ENCODE data around the gene ANKS4B.

ANKS4B gene

DNA sequence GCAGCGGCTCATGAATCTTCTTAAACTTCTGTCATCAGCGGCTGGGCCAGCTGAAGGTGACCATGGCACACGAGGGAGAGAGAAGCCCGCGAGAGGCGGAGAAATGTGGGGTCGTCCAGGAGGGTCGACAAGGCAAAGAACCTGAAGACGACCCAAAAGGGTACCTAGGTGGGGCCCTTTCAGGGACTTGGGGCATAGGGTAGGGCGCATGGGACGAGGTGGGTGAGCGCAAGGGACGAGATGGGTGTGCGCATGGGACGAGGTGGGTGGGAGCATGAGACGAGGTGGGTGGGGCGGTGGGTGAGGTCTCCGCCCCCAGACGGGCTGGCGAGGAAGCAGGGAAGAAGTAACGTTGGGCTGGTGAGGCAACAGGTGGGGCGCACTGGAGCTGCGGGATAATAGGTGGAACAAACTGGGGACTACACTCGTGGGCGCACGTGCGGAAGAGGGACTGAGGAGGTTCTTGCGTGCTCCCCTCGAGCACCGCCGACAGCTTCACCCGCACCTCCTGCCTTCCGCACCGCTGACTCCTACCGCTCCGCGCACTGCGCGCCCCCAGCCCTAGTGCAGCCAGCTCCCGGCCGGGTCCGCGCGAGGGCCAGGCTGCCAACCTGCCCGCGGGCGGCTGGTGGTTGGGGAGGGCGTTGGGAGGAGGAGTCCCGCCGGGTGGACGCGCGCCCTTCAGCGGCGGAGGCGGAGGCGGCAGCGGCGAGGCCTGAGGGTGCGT is 67.8 kb downstream of the ANKS4B start:
- no peak for TF ChIP-seq TCF4 (CRISPR knock-in tag; IDR thresholded peaks at IDR 0.05; ENCODE audit: borderline replicate concordance)
- TF ChIP-seq, protein P1, sequence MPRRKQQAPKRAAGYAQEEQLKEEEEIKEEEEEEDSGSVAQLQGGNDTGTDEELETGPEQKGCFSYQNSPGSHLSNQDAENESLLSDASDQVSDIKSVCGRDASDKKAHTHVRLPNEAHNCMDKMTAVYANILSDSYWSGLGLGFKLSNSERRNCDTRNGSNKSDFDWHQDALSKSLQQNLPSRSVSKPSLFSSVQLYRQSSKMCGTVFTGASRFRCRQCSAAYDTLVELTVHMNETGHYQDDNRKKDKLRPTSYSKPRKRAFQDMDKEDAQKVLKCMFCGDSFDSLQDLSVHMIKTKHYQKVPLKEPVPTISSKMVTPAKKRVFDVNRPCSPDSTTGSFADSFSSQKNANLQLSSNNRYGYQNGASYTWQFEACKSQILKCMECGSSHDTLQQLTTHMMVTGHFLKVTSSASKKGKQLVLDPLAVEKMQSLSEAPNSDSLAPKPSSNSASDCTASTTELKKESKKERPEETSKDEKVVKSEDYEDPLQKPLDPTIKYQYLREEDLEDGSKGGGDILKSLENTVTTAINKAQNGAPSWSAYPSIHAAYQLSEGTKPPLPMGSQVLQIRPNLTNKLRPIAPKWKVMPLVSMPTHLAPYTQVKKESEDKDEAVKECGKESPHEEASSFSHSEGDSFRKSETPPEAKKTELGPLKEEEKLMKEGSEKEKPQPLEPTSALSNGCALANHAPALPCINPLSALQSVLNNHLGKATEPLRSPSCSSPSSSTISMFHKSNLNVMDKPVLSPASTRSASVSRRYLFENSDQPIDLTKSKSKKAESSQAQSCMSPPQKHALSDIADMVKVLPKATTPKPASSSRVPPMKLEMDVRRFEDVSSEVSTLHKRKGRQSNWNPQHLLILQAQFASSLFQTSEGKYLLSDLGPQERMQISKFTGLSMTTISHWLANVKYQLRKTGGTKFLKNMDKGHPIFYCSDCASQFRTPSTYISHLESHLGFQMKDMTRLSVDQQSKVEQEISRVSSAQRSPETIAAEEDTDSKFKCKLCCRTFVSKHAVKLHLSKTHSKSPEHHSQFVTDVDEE (CRISPR knock-in tag; IDR thresholded peaks at IDR 0.05) = peak; percentile 18; the same call in 1 of the 2 replicates
- peak; percentile 86 for ATAC-seq

DNA sequence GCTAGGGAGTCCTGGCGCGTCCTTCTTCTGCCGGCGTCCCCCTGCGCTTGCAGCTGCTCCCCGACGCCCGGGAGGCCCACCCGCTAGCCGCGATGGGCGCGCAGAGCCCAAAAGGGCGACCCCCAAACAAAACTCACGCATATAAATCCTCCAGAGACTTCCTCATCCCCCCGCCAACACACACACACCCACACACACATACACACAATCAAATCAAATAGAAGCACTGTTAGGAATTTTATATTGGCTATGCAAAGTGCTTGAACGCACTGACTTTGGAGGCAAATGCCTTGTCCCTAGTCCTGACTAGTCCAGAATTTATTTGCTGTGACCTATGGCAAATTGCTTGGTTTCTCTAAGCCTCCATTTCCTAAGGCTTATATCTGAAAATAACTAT is 68.4 kb downstream of the ANKS4B start:
- ATAC-seq = peak; percentile 1; the same call in 2 of the 3 replicates
- no peak for TF ChIP-seq ARNTL (CRISPR knock-in tag; IDR thresholded peaks at IDR 0.05; ENCODE audit: borderline replicate concordance, low read depth)
- no peak for TF ChIP-seq ZNF8 (CRISPR knock-in tag; IDR thresholded peaks at IDR 0.05)
- no peak for TF ChIP-seq ZC3H10 (CRISPR knock-in tag; IDR thresholded peaks at IDR 0.05)
- TF ChIP-seq, protein P2, sequence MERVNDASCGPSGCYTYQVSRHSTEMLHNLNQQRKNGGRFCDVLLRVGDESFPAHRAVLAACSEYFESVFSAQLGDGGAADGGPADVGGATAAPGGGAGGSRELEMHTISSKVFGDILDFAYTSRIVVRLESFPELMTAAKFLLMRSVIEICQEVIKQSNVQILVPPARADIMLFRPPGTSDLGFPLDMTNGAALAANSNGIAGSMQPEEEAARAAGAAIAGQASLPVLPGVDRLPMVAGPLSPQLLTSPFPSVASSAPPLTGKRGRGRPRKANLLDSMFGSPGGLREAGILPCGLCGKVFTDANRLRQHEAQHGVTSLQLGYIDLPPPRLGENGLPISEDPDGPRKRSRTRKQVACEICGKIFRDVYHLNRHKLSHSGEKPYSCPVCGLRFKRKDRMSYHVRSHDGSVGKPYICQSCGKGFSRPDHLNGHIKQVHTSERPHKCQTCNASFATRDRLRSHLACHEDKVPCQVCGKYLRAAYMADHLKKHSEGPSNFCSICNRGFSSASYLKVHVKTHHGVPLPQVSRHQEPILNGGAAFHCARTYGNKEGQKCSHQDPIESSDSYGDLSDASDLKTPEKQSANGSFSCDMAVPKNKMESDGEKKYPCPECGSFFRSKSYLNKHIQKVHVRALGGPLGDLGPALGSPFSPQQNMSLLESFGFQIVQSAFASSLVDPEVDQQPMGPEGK (CRISPR knock-in tag; IDR thresholded peaks at IDR 0.05; ENCODE audit: borderline replicate concordance) = no peak
- TF ChIP-seq ZFP3 (CRISPR knock-in tag; IDR thresholded peaks at IDR 0.05) = no peak
- TF ChIP-seq BACH2 (CRISPR knock-in tag; IDR thresholded peaks at IDR 0.05; ENCODE audit: borderline replicate concordance) = no peak

DNA sequence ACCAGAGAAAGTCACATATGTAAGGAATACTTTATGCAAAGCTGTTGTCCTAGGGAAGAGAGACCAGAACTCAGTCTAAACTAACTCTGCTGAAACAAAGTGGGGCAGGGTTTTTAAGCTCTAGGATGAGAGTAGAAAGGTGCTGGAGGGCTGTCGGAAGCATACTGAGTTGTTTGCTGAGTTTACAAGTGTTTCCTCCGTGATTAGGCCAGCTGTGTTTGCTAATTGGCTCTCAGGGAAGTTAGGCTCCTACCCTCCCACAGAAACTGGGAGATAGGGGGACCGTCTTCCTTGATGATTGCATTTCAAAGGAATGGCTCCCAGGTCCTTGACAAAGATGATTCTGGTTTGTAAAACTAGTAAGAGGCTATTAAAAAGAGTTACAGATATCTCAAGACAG is 69.0 kb downstream of the ANKS4B start:
- TF ChIP-seq, protein P2 (CRISPR knock-in tag; IDR thresholded peaks at IDR 0.05; ENCODE audit: borderline replicate concordance) = no peak
- no peak for TF ChIP-seq ZNF565 (CRISPR knock-in tag; conservative IDR thresholded peaks at IDR 0.05; ENCODE audit: low read depth)
- TF ChIP-seq ZFP3 (CRISPR knock-in tag; IDR thresholded peaks at IDR 0.05) = no peak
- TF ChIP-seq CSDC2 (CRISPR knock-in tag; IDR thresholded peaks at IDR 0.05) = no peak
- TF ChIP-seq PPARA (CRISPR knock-in tag; IDR thresholded peaks at IDR 0.05; ENCODE audit: borderline replicate concordance) = no peak
- TF ChIP-seq, protein P3, sequence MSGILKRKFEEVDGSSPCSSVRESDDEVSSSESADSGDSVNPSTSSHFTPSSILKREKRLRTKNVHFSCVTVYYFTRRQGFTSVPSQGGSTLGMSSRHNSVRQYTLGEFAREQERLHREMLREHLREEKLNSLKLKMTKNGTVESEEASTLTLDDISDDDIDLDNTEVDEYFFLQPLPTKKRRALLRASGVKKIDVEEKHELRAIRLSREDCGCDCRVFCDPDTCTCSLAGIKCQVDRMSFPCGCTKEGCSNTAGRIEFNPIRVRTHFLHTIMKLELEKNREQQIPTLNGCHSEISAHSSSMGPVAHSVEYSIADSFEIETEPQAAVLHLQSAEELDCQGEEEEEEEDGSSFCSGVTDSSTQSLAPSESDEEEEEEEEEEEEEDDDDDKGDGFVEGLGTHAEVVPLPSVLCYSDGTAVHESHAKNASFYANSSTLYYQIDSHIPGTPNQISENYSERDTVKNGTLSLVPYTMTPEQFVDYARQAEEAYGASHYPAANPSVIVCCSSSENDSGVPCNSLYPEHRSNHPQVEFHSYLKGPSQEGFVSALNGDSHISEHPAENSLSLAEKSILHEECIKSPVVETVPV (CRISPR knock-in tag; IDR thresholded peaks at IDR 0.05) = no peak
- TF ChIP-seq, protein P4, sequence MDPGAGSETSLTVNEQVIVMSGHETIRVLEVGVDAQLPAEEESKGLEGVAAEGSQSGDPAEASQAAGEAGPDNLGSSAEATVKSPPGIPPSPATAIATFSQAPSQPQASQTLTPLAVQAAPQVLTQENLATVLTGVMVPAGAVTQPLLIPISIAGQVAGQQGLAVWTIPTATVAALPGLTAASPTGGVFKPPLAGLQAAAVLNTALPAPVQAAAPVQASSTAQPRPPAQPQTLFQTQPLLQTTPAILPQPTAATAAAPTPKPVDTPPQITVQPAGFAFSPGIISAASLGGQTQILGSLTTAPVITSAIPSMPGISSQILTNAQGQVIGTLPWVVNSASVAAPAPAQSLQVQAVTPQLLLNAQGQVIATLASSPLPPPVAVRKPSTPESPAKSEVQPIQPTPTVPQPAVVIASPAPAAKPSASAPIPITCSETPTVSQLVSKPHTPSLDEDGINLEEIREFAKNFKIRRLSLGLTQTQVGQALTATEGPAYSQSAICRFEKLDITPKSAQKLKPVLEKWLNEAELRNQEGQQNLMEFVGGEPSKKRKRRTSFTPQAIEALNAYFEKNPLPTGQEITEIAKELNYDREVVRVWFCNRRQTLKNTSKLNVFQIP (CRISPR knock-in tag; IDR thresholded peaks at IDR 0.05; ENCODE audit: borderline replicate concordance, low read depth) = no peak
- no peak for TF ChIP-seq ESRRG (CRISPR knock-in tag; IDR thresholded peaks at IDR 0.05)
- no peak for TF ChIP-seq GLIS3 (CRISPR knock-in tag; IDR thresholded peaks at IDR 0.05)
- TF ChIP-seq TCF4 (CRISPR knock-in tag; IDR thresholded peaks at IDR 0.05; ENCODE audit: borderline replicate concordance) = no peak
- TF ChIP-seq, protein P5, sequence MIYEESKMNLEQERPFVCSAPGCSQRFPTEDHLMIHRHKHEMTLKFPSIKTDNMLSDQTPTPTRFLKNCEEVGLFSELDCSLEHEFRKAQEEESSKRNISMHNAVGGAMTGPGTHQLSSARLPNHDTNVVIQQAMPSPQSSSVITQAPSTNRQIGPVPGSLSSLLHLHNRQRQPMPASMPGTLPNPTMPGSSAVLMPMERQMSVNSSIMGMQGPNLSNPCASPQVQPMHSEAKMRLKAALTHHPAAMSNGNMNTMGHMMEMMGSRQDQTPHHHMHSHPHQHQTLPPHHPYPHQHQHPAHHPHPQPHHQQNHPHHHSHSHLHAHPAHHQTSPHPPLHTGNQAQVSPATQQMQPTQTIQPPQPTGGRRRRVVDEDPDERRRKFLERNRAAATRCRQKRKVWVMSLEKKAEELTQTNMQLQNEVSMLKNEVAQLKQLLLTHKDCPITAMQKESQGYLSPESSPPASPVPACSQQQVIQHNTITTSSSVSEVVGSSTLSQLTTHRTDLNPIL (CRISPR knock-in tag; IDR thresholded peaks at IDR 0.05; ENCODE audit: low read depth) = no peak
- TF ChIP-seq ZC3H10 (CRISPR knock-in tag; IDR thresholded peaks at IDR 0.05) = no peak
- TF ChIP-seq, protein P1 (CRISPR knock-in tag; IDR thresholded peaks at IDR 0.05) = no peak
- no peak for TF ChIP-seq RARB (CRISPR knock-in tag; IDR thresholded peaks at IDR 0.05)
- no peak for TF ChIP-seq ISL1 (CRISPR knock-in tag; IDR thresholded peaks at IDR 0.05)
- TF ChIP-seq ARNTL (CRISPR knock-in tag; IDR thresholded peaks at IDR 0.05; ENCODE audit: borderline replicate concordance, low read depth) = no peak
- TF ChIP-seq ZNF8 (CRISPR knock-in tag; IDR thresholded peaks at IDR 0.05) = no peak
- no peak for ATAC-seq

Measured in SK-N-SH treated with all-trans-retinoic acid at 6 μM for 48 hours (cell line).